OCI-LY7 (cell line): ENCODE results near the gene TTC23L. TPM values are rescaled to one million over a fixed set of nuclear protein-coding genes. Genes with fewer than 3 reads are reported as not detected.

Experiments
- BruUV-seq: library from RNA; stranded (reverse); fragments of 400-500 nt; replicated peaks from 2 replicates; lab custom pipeline; 2021; lab: Mats Ljungman, UMichigan
- CTCF ChIA-PET: fragments of 300-600 bp; sonication (Branson Sonifier 250); formaldehyde crosslinking; loops from one replicate; lab custom pipeline; 2022; ENCODE audit warnings: antibody characterized with exemption; ENCODE audit not compliant: unreplicated experiment; lab: Charles Lee
- POLR2A ChIA-PET: fragments of 300-600 bp; sonication (Branson Sonifier 250); formaldehyde crosslinking; loops from one replicate; lab custom pipeline; 2022; ENCODE audit warnings: antibody characterized with exemption; lab: Charles Lee
- DNase-seq: peaks from one replicate; pipeline ENCODE4 v3.0.0-alpha.2; 2015; ENCODE audit warnings: low spot score
- H2AFZ ChIP-seq: fragments of 200-600 bp; sonication (generic), shearing (Covaris generic); 2 replicates; pipeline ENCODE4 v1.6.1; 2014; ENCODE audit warnings: mild to moderate bottlenecking, antibody characterized with exemption, low read length, moderate library complexity
- H3K27ac ChIP-seq: fragments of 200-600 bp; sonication (generic); 2 replicates; pipeline ENCODE4 v1.5.1; 2014; ENCODE audit warnings: mixed run types, low read depth, mild to moderate bottlenecking, moderate library complexity, low read length, inconsistent platforms; ENCODE audit not compliant: poor library complexity, severe bottlenecking
- H3K36me3 ChIP-seq: fragments of 200-600 bp; sonication (generic); 2 replicates; pipeline ENCODE4 v1.6.1; 2014; ENCODE audit warnings: mild to moderate bottlenecking, antibody characterized with exemption, low read length, moderate library complexity, mixed read lengths; ENCODE audit not compliant: insufficient read depth
- H3K4me1 ChIP-seq: fragments of 200-600 bp; sonication (generic); 2 replicates; pipeline ENCODE4 v1.5.1; 2014; ENCODE audit warnings: mild to moderate bottlenecking, low read length; ENCODE audit not compliant: insufficient read depth, poor library complexity, severe bottlenecking
- H3K4me2 ChIP-seq: fragments of 200-600 bp; sonication (generic); 2 replicates; pipeline ENCODE4 v1.6.1; 2014; ENCODE audit warnings: mild to moderate bottlenecking, low read length
- H3K4me3 ChIP-seq: fragments of 200-600 bp; sonication (generic); 2 replicates; pipeline ENCODE4 v1.5.1; 2014; ENCODE audit warnings: mild to moderate bottlenecking, low read depth, low read length; ENCODE audit not compliant: poor library complexity, severe bottlenecking
- H3K79me2 ChIP-seq: fragments of 200-600 bp; sonication (generic); 2 replicates; pipeline ENCODE4 v1.6.1; 2016; ENCODE audit warnings: low read depth, mild to moderate bottlenecking, low read length, moderate library complexity, mixed read lengths; ENCODE audit not compliant: insufficient read depth
- H3K9me2 ChIP-seq: fragments of 200-600 bp; sonication (generic); 2 replicates; pipeline ENCODE4 v1.6.1; 2016; ENCODE audit warnings: mild to moderate bottlenecking, low read length, mixed read lengths; ENCODE audit not compliant: insufficient read depth
- H3K9me3 ChIP-seq: fragments of 200-600 bp; sonication (generic); 2 replicates; pipeline ENCODE4 v1.6.1; 2014; ENCODE audit warnings: mild to moderate bottlenecking, mixed run types, low read length, mixed read lengths
- H4K20me1 ChIP-seq: fragments of 200-600 bp; sonication (generic); 2 replicates; pipeline ENCODE4 v1.6.1; 2014; ENCODE audit warnings: mild to moderate bottlenecking, antibody characterized with exemption, low read length, moderate library complexity, mixed read lengths; ENCODE audit not compliant: insufficient read depth
- EZH2phosphoT487 ChIP-seq: fragments of 200-600 bp; sonication (generic); IDR thresholded peaks from 2 replicates; pipeline ENCODE4 v1.6.1; 2018; ENCODE audit warnings: low read depth, borderline replicate concordance, mild to moderate bottlenecking, mixed run types, antibody characterized with exemption, low read length, moderate library complexity, mixed read lengths
- intact Hi-C: fragments of 100-400 bp; cut with micrococcal nuclease; formaldehyde crosslinking; loops from one replicate; pipeline ENCODE4 v1.10.0; 2022; ENCODE audit not compliant: unreplicated experiment
- total RNA-seq, 2 experiments: library from RNA; depleted of rRNA in 1 of 2; stranded (reverse); fragments of >200 nt in 1 of 2; shearing (Covaris generic) in 1 of 2; gene quantifications; 2 replicates each; pipeline ENCODE4 v1.2.3, GENCODE V29; 2014 to 2022
- TF ChIP-seq, protein P1 (sequence below): fragments of 200-600 bp; sonication (generic); conservative IDR thresholded peaks from 2 replicates; pipeline ENCODE4 v1.5.1; 2014; ENCODE audit warnings: mild to moderate bottlenecking, antibody characterized with exemption, low read length, moderate library complexity, mixed read lengths

The TTC23L gene
- total RNA-seq, 2 experiments from 2014 or later, result 0.06 to 1.4 TPM

- intact Hi-C loops, result no loop called here
- Histone ChIP-seq H3K36me3 (peaks cover 91% of the 10 kb centered on the region), H2AFZ (no peak overlapping the region), H3K79me2 (peaks cover 65% of the 10 kb centered on the region), H3K4me2 (no peak overlapping the region), H3K27ac (no peak overlapping the region), H3K4me3 (no peak overlapping the region), H3K9me3 (no peaks in the 10 kb centered on the region), H3K4me1 (peaks cover 29% of the 10 kb centered on the region), H4K20me1 (peaks cover 29% of the 10 kb centered on the region), H3K9me2 (no peaks in the 10 kb centered on the region)
- TF ChIP-seq EZH2phosphoT487, result no peak
- TF ChIP-seq, protein P1, sequence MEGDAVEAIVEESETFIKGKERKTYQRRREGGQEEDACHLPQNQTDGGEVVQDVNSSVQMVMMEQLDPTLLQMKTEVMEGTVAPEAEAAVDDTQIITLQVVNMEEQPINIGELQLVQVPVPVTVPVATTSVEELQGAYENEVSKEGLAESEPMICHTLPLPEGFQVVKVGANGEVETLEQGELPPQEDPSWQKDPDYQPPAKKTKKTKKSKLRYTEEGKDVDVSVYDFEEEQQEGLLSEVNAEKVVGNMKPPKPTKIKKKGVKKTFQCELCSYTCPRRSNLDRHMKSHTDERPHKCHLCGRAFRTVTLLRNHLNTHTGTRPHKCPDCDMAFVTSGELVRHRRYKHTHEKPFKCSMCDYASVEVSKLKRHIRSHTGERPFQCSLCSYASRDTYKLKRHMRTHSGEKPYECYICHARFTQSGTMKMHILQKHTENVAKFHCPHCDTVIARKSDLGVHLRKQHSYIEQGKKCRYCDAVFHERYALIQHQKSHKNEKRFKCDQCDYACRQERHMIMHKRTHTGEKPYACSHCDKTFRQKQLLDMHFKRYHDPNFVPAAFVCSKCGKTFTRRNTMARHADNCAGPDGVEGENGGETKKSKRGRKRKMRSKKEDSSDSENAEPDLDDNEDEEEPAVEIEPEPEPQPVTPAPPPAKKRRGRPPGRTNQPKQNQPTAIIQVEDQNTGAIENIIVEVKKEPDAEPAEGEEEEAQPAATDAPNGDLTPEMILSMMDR, result no peak
- ChIA-PET POLR2A (interaction anchor here (1.1 kb wide), 1 partner anchor 9 kb away, joined by 6 read pairs; the partner anchor contains the start of genes BRIX1 and RAD1), CTCF (no interaction called here)
- no TSS peak for BruUV-seq
- no peak for DNase-seq
Observed at GRCh38 chr5:34924462-34924765, 85.5 kb downstream of the TTC23L start.

DNA sequence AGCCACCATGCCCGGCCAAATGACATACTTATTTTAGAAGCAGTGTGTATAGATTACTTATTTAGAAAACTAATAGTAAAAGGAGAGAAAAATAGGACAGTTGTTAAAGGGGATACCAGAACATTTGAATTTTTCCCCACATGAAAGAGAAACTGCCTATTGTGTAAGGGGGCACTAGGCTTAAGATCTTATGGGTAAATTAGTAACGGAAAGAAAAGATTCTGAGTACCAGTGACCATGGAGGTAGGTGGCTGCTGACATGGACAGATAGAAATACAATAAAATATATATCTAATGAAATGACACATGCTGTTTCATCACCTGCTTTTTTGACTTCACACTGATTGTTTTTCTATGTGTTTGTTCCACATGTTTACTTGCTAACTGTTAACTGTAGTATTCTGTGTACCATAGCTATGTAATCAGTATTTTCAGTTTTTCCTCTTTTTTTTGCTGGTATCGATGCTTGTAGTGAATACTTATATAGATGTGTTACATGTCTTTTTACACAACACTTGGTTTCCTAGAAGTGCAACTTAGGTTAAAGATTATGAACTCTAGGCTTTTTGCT lies 87.4 kb downstream of the TTC23L start:
- no peak for DNase-seq
- H3K4me2 ChIP-seq, result 0 out of 2 replicates have a peak overlapping the region, but pooled peaks have one; percentile 2
- H3K4me3 ChIP-seq, result no peak overlapping the region
- POLR2A ChIA-PET, result no interaction called here
- peaks cover 71% of the 10 kb centered on the region for H3K36me3 ChIP-seq
- H4K20me1 ChIP-seq, result peaks cover 35% of the 10 kb centered on the region
- H3K9me3 ChIP-seq, result no peaks in the 10 kb centered on the region
- no TSS peak for BruUV-seq
- peaks cover 63% of the 10 kb centered on the region for H3K79me2 ChIP-seq
- H3K4me1 ChIP-seq, result peaks cover 38% of the 10 kb centered on the region
- peak overlapping the region; percentile 29 for H3K27ac ChIP-seq
- H3K9me2 ChIP-seq, result no peaks in the 10 kb centered on the region
- no peak for TF ChIP-seq EZH2phosphoT487
- TF ChIP-seq, protein P1, result no peak
- intact Hi-C loops, result loop anchor here (5.0 kb wide), 1 partner anchor 1316 kb away; the partner anchor contains the start of gene NADK2
- no peak overlapping the region for H2AFZ ChIP-seq
- CTCF ChIA-PET, result no interaction called here

GRCh38 chr5:34927785-34928184 lies 88.8 kb downstream of the TTC23L start:
- H4K20me1 ChIP-seq, result peaks cover 37% of the 10 kb centered on the region
- ChIA-PET POLR2A (interaction anchor here (0.5 to 3.6 kb wide), 2 partner anchors 12 to 24 kb away, joined by 3 to 102 read pairs; partner anchors contain the start of genes BRIX1 and RAD1), CTCF (no interaction called here)
- BruUV-seq, result no TSS peak
- peak overlapping the region; percentile 28 for H3K27ac ChIP-seq
- H2AFZ ChIP-seq, result no peak overlapping the region
- H3K9me2 ChIP-seq, result no peaks in the 10 kb centered on the region
- H3K36me3 ChIP-seq, result peaks cover 66% of the 10 kb centered on the region
- peak overlapping the region; percentile 71 for H3K4me2 ChIP-seq
- no peak for TF ChIP-seq EZH2phosphoT487
- TF ChIP-seq, protein P1, result no peak
- intact Hi-C loops, result loop anchor here (5.0 kb wide), 1 partner anchor 1315 kb away; the partner anchor contains the start of gene NADK2
- H3K4me1 ChIP-seq, result peaks cover 38% of the 10 kb centered on the region
- H3K9me3 ChIP-seq, result no peaks in the 10 kb centered on the region
- no peak for DNase-seq
- H3K79me2 ChIP-seq, result peaks cover 61% of the 10 kb centered on the region
- no peak overlapping the region for H3K4me3 ChIP-seq
